GM19452 (cell line): Measurements from ENCODE around the gene HOXB5.

Experiments used
- ATAC-seq: cut with Tn5 transposase; IDR thresholded peaks from one replicate; pipeline ENCODE4 v1.9.1; 2021; ENCODE audit not compliant: unreplicated experiment

The HOXB5 gene

DNA sequence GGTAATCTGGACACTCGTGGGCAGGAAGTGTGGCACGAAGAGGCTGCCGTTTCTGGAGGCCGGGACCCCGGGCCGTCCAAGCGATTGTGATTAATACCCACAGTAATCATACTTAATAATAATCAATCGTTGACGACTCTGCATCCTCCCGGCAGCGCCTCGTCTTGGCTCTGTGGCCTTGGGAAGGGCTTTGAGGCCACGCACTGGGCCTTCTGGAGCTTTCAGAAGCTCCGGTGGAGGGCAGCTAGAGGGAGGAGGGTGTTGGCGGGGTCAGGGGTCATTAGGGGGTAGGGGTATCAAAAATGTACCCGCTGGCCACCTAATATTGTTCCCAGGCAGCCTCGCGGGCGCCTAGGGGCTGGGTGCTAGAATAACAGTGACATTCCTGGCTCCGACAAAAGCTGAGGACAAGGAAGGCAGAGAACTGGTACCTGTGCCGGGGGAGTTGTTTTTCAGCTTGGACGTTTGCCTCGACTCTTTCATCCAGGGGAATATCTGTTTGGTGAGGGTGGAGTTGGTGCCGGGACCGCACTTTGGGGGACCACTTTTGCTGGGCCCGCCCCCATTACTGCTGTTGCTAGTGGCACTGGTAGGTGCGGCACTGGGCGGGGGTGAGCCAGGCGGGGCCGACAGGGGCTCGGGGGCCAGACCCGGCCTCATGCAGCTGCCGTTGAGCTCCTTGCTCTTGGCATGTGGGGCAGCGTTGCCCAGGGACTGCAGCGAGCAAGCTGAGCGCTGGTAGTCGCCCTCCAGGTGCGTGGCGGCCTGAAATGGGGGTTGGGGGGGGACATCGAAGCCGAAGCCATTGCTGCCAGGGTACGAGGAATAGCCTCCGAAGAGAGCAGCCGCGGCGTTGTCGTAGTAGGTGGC lies 41.7 kb downstream of the HOXB5 start:
- ATAC-seq: no peak

DNA sequence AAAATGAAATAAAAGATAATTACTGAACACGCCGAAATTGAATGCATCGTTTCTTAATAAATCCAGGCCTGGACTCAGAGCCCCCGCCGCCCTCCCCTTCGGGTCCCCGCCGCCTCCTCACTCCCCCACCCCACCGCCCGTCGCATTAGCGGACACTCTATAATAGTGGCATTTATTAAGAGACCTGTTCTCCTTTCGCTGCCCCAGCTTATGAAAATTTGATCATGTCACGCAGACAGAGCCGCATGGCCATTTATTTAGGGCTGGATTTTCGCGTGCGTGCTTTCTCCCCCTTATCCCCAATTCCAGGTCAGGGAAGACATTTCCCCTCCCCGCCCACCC lies 42.4 kb downstream of the HOXB5 start:
- no peak for ATAC-seq

DNA sequence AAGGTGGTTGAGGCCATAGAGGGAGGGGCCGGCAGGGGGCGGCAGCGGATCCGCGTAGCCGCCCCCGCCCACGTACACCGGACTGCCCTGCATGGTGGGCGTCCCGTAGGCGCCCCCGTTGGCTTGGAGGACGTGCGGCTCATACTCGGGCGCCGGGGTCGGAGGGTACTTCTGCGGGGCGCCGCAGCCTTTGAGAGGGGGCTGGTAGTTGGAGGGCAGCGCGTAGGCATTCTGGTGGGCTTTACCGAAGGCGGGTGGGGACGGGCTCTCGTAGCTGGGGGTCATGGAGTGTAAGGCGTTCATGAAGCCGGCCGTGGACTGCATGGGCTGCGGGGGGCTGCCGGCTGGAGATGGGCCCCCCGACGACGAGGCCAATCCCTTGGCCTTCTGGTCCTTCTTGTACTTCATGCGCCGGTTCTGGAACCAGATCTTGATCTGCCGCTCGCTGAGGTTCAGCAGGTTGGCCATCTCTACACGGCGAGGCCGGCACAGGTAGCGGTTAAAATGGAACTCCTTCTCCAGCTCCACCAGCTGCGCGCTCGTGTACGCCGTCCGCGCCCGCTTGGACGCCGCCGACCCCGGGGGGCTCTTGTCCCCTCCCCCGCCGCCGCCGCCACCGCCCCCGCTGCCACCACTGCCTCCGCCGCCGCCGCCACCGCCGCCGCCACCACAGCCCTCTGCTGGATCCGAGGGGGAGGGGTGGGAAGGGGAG lies 42.9 kb downstream of the HOXB5 start:
- no peak for ATAC-seq

DNA sequence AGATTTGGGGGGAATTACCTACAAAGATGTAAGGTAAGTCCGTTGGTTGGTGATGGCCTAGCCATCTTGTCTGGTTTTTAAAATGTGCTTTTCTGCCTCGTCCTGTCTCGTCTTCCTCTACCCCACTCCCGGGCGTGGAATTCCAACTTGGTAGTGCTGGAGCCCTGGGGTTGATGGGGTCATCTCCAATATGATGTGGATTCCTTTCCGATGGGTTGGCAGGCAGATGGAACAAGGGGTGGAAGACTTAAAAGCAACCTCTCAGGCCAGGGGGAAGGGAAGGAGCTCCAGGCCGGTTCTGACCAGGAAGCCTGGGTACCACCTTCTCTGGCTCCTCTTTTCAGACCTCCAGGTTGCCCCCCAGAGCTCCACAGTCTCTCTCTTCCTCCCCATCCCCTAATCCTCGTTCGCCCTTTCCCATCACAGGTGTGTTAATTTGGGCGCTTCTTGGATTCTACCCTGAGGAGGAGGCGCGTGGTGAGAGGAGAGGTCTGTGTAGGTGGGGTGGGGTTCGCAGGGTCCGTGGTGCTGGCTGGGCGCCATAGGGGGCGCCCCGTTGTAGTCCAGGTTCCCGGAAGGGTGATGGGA lies 43.6 kb downstream of the HOXB5 start:
- no peak for ATAC-seq

DNA sequence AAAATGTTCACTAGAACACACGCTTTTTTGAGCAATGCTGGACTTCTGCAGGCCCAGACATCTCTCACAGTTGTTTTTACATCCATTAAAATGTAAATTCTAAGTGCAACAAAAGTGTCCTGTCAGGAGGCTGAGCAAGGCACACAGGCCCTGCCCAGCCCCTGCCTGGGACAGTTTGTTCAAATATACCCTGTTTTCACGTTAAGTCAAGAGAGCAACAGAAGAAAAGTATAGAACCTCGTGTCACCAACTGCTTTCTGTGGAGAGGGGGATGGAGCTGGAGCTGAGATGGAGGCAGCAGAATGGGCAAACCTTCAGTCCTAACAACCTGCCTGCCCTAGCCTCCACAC lies 44.3 kb downstream of the HOXB5 start:
- ATAC-seq: no peak

DNA sequence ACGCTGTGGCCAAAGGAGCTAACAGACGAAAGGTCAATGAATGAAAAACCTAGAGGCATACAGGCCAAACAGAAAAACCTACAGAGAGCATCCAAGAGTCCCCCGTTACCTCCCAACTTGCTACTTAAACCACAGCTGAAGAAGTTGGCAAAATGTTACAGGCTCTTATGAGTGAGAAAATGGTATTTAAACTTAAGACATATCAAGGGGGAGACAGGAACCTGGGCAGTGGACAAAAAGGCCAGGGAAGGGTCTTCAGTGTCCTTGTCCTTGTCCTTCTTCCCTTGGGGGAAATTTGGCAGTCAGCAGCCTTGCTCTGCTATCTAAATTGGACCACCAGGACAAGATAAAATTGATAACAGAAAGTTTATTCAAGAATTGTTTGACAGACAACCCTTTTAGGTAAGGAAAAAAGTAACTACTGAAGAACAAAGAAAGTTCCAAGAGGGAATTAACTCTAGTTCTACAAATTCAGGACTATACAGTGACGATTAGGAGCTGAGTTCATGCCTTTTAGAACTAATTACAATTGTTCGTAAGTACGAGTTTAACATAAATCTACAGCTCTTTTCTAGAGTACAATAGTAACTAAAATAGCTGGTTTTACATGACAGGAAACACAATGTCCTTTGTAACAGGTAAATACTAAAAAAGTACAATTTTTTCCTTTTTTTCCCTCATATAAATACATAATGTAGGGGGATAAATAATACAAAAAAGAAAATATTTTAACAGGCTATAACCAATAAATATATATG lies 44.9 kb downstream of the HOXB5 start:
- no peak for ATAC-seq

DNA sequence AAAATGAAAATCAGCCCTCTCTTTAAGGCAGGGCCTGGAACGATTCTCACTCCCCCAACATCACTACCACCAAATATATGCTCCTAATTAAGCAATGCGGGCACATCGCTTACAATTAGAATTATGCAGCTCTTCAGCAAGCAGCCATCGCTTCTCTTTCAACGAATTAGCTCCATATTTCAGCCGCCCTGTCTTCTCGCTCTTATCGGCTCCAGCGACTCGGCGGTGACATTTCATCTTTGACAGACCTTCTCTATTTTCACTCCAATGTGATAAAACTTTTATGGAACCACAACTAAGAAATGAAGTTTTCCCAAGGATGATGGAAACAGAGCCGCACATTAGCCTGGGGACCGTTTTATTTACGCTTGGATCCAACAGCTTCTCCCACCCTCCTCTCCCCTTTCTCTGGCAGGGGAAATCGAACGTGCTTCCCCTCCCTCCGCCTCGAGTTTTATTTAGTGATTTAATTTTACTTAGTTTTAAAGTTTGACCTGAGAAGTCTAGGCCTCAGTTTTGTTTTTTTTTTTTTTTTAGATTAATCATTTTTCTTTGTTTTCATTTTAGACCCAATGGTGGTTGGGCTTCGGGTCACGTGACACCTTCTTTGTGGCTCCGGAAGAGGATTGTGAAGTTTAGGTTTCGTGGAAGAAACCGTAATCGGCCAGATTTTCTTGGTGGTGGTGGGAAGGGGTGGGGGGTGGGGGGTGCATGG lies 45.6 kb downstream of the HOXB5 start:
- ATAC-seq: no peak

DNA sequence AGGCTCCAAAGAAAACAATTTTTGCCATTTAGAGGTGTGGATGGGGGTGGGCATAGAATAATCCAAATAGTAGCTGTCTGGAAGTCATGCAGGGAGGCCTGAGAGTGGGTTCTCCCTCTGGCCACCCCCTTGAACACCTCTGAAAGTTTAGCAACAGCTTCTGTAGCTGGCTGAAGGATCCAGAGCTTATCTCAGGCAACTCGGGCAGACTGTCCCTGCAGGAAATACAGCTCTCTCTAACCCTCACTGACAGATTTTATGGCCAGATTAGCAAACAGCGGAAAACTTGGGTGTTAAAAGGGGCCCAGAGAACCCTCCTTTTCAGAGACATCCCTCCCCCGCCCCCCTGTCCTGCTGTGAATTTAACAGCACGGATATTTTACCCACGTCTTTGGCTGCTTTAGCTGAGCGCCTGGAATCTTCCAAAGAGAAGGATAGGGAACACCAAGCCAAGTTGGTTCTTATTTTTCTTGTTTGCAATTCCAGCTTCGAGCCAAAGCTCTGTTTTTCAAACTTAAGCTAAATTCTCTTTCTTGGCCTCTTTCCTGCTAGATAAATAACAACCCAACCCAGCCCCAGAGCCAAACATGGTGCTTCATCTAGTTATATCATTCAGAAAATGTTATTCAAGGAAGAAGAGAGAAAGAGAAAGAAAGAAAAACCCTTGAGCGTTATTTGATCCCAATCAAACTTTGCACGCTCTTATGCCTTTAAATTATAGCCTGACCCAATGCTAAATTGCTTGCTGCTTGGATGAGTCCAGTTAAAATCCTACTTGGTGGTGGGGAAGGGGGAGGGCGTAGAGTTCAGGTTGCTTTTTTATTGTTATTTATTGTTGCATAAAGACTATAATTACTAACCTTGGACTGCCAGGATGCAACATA lies 46.4 kb downstream of the HOXB5 start:
- no peak for ATAC-seq

DNA sequence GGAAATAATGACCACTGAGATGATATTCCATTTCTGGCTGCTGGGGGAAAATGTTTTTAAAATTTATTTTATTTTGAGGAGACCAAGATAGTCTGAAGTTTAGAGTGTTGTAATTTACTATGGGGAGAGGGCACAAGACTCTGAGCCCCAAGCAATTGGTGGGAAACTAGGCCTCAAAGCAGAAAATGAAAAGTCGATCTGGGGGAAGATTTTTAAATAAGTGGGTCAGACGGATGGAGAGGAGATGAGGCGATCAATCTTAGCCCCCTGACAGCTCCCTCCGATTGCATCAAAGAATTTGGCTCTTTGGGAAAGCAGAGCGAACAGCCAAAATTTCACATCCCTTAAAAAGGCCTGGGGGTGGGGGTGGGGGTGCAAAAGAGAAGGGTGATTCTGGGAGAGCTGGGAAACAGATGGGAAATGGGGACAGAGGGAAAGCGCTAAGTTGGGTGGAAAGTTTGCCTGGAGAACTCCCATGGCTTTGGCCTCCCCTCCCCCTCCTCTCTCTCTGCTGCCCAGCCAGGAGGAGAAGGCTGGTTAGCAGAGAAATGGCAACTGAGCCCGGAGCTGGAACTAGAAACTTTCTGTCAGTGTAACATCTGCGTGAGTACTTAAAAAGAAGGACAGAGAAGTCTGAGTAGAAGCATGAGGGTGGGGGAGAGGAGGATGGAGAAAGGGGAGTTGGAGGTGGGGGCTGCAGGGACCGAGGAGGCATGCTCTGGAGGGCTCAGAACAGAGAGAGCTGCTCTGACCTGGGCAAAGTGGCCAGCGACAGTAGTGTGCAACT lies 47.2 kb downstream of the HOXB5 start:
- no peak for ATAC-seq

DNA sequence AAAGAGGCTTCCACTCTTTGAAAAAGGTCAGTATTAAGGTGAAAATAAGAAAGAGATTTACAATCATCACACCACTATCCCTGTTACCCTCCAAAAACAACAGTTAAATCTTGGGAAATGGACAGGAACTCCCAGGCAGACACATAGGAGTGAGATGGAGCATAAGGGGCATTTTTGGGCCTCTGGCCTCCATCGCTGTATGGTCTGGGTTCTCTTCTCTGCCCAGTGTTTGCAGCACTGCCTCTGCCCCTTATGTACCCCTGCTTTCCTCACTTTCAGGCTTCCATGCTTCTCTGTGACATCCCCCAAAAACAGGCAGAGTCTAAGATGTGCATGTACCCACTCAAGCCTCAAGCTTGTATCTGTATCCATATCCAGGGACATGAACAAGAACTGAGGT lies 48.0 kb downstream of the HOXB5 start:
- ATAC-seq: no peak

DNA sequence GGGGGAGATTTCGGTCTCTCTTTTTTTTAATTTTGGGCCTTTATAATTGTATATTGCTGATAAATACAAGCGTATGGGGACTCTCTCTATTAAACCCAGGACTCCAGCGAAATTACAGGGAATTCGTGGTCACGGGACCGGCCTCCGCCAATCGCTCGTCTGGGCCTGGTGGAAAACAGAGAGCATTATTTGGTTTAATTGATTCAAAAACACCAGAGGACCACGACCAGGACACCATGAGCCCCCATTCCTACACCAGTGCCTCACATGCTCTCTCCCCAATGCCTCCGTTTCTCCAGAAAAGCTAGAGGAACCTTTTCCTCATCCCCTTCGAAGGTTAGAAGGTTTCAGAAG lies 48.6 kb downstream of the HOXB5 start, which contains the start of gene HOXB2:
Gene HOXB2, minus strand, starts transcription at position 88 of the 354 bp plus-strand sequence. CDS start 198 bp downstream, outside the sequence.
- no peak for ATAC-seq

DNA sequence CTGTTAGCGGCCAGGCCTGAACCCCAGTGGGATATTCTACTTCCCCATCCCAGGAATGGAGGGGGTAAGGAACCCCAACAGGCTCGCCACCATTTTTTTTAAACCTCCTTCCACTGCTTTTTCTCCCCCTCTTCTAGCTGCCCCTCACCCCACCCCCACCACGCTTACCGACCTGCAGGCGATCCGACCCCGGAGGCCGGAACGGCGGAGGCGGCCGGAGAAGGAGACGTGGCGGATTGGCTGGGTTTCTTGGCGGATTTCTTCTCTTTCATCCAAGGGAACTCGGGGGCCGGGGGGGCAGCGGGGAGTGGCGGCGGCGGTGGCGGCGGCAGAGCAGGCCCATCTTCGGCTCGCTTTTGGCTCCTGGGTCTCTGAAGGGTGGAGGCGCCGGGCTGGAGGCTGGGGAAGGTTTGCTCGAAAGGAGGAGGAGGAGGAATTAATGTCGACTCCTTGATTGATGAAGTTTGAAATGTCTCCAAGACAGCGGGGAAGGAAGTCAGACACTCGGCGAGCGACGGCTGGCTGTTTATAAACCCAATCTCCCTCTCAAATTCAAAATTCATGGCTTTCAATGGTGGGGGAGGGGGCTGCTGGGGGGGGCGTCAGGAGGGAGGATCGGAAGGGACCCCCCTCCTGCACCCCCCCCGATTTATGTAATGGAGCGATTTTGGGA lies 49.1 kb downstream of the HOXB5 start:
- ATAC-seq: no peak

DNA sequence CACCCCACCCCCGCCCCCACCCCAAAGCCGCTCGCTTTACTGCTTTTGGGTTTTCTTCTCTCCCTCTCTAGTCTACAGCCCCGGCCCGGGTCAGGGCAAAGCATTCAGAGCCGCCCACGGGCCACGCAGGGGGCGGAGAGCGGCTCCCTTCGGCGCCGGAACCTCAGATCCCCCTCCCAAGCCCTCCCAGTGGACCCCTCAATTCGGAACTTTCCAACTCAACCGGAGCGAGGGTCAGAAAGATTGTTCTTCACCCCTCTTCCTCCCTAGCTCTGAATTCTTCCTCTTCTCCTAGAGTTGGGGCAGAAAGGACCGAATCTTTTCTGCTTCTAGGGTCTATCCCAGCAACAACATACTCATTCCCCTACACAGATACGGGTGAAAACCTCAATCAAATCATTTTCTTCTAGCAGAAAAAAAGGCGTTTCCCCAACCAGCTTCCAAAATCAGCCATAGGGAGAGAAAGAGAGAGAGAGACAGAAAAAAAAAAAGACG lies 49.7 kb downstream of the HOXB5 start:
- ATAC-seq: no peak

DNA sequence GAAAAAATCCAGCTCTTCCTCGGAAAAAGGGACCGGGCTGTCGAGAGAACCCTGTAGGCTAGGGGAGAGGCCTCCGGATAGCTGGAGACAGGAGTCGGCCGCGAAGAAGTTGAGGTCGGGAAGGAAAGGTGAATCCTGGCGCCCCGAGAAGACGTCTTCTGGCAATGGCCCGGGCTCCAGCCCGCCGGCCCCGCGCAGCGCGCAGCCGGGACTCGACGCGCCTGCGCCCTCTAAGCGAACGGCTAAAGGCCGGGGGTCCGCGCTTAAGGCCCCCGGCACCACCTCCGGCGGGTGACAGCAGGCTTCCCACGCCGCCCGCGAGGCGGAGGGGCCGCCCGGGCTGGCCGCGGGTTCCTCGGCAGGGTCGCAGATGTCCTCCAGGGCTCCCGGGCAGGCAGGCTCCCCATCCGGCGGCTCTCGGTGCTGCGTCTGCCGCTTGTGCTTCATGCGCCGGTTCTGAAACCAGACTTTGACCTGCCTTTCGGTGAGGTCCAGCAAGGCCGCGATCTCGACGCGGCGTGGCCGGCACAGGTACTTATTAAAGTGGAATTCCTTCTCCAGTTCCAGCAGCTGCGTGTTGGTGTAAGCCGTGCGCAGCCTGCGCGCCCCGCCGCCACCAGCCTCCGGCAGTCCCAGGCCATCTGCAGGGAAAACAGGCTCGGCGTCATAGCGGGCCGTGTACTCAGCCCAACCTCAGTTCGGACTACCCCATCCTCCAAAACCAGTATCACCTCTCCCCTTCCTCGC lies 50.3 kb downstream of the HOXB5 start:
- ATAC-seq: no peak

DNA sequence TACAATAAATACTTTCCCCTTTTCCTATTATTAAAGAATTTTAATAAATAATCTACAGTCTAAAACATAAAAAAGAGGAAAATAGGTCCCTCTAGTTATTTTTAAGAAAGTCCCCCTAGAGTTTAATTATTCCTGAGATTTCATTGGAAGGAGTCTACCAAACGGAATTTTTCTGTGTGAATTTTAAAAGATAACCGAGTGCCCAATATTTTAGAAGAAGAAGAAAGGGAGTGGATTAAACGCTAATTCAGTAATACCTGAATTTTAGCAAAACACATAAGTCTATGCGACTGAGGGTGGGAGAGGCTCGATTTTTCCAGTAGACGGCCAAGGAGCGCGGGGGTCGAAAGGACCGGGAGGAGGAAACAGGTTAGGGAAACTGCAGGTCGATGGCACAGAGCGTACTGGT lies 50.9 kb downstream of the HOXB5 start:
- no peak for ATAC-seq

DNA sequence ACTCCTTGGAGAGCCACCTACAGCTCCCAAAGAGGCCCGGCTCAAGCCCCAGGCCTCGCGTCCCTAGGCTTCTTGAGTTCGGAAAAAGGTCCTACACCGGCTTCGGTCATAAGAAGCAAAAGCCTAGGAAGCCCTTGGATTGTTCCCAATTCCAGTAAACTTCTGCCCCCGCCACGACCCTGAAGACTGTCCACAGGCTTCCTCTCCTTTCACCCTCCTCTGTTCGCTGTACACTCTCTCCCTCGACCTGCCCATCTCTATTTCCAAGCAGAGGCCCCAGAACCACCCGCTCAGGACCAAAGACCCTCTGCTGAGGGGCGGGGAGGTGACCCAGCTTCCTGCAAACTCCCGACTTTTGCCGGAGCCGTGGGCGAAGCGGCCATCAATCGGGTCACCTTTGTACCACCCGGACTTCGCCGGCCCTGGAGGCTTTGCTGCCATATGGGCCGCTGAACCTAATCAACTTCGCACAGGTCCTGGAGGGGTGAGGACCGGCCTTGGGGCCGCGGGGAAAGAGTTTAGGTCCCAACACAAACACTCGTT lies 51.4 kb downstream of the HOXB5 start:
- no peak for ATAC-seq

DNA sequence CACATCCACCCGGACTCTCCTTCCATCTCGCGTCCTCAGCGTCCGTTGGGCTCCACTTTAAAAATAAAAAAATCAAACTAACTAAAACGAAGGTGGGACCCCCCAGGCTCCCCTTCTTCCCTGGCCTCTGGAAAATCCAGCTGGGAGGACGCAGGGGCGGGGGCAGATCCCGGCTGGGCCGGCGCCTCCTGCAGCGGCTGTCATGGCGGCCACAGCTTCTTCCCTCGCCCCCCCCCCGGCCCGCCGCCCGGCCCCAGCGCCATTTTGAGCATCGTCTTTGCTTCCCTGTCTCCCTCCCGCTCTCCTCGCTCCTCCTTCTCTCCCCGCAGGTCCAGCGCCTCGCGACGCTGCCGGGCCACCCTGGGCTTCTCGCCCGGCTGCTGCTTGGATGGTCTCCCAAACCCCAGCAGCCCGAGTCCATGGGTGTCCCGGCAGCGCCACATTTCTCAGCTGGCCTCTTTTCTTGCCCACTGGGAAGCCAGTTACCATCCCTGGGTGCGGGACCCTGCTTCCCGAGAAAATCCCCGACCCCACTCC lies 51.9 kb downstream of the HOXB5 start:
- no peak for ATAC-seq
